CD4-positive, alpha-beta T cell treated with Interleukin-10 for 1 hour (primary cell): Measurements from ENCODE around the gene RGCC.
"Not testable (repeated sequence)": the region's sequence is repeated elsewhere in the genome, so short reads cannot be mapped to it uniquely, and the experiment has no call there.

ENCODE experiments used
- DNase-seq: peaks from one replicate; pipeline ENCODE4 v3.0.0-alpha.2; 2020

Gene RGCC

GRCh38 chr13:41492432-41493260 is 35.3 kb downstream of the RGCC start:
- DNase-seq, result peak; percentile 63

- no peak for DNase-seq
Measured at GRCh38 chr13:41494202-41494601, 36.9 kb downstream of the RGCC start.

GRCh38 chr13:41495044-41495443 is 37.7 kb downstream of the RGCC start:
- DNase-seq, result no peak

GRCh38 chr13:41496420-41497234 is 39.3 kb downstream of the RGCC start:
- DNase-seq, result no peak

GRCh38 chr13:41497436-41497835 is 40.1 kb downstream of the RGCC start:
- DNase-seq, result no peak

- DNase-seq, result no peak
Measured at GRCh38 chr13:41499452-41499851, 42.1 kb downstream of the RGCC start.

- DNase-seq, result peak; percentile 40
Measured at GRCh38 chr13:41500511-41500910, 43.2 kb downstream of the RGCC start.

- DNase-seq, result no peak
Measured at GRCh38 chr13:41501281-41501680, 43.9 kb downstream of the RGCC start.

GRCh38 chr13:41502031-41502430 is 44.7 kb downstream of the RGCC start:
- no peak for DNase-seq

- DNase-seq, result peak; percentile 39
Measured at GRCh38 chr13:41502673-41503072, 45.3 kb downstream of the RGCC start.

- no peak for DNase-seq
Measured at GRCh38 chr13:41503356-41503755, 46.0 kb downstream of the RGCC start.

- not testable (repeated sequence) for DNase-seq
Measured at GRCh38 chr13:41504657-41505056, 47.3 kb downstream of the RGCC start.

GRCh38 chr13:41505209-41505835 is 48.0 kb downstream of the RGCC start:
- no peak for DNase-seq

- DNase-seq, result no peak
Measured at GRCh38 chr13:41506312-41506711, 49.0 kb downstream of the RGCC start.

- DNase-seq, result no peak
Measured at GRCh38 chr13:41509971-41510370, 52.6 kb downstream of the RGCC start.

GRCh38 chr13:41511827-41512226 is 54.5 kb downstream of the RGCC start:
- DNase-seq, result no peak

- DNase-seq, result no peak
Measured at GRCh38 chr13:41512441-41512840, 55.1 kb downstream of the RGCC start.

GRCh38 chr13:41513600-41513999 is 56.2 kb downstream of the RGCC start:
- no peak for DNase-seq

GRCh38 chr13:41514853-41515395 is 57.6 kb downstream of the RGCC start:
- no peak for DNase-seq

- DNase-seq, result no peak
Measured at GRCh38 chr13:41515491-41516139, 58.3 kb downstream of the RGCC start.

- no peak for DNase-seq
Measured at GRCh38 chr13:41516166-41516565, 58.8 kb downstream of the RGCC start.

- DNase-seq, result no peak
Measured at GRCh38 chr13:41516760-41517159, 59.4 kb downstream of the RGCC start.
